ENCODE measurements around the gene FPR2. TPM values are rescaled to one million over a fixed set of nuclear protein-coding genes. Genes with fewer than 3 reads are reported as not detected.

The FPR2 gene
- total and polyA plus RNA-seq, 2 of the 13 experiments (the other 11 are each of a cell fraction or from before 2014, with no cell fraction given) = not detected

DNA sequence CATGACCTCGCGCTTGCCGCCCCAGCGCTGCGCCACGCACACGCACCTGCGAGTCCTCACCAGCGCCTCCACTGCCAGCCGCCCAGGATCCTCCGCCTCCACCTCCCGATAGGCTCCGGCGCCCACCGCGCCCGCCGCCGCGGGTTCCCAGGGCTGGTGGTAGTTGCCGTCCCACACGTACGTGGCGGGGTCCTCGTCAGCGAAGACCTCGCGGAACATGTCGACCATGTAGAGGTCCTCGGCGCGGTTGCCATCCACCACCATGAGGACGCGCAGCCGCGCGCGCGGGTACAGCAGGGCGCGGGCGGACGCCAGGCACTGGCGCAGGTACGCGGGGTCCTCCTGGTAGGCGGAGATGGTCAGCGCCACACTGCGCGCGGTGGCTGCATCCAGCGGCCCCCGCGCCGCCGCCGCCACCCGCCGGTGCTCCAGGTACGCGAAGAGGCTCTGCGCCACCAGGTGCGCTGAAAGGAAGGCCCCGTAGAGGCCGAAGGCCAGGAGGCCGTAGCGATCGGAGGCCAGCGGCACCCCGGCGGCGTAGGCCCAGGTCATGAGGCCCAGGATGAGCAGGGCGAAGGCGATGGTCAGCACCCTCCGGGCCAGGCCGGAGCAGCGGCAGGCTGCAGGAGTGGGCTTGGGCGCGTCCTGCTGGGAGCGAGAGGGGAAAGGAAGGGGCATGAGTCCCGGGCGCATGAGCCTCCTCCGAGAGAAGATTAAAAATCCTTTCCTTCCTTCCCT is 41.6 kb upstream of the FPR2 start:
- H2AFZ ChIP-seq (ENCODE audit: low read length) = no peak overlapping the region

More for the DNA sequence above, 41.6 kb upstream of the FPR2 start:
- DNase-seq (ENCODE audit: low spot score) (no peak), ATAC-seq (no peak), FAIRE-seq (no peak)
- WGBS (ENCODE audit: low lambda C conversion rate) = 89% methylated on average over 71 of the region's 83 CpGs
- Histone ChIP-seq H3K27ac (ENCODE audit: extremely low read length, insufficient read depth, low read length) (no peak overlapping the region), H4K20me1 (ENCODE audit: insufficient read depth, low read length) (no peaks in the 10 kb centered on the region), H3K4me1 (ENCODE audit: insufficient read depth, low read length) (no peaks in the 10 kb centered on the region), H3K27me3 (ENCODE audit: control insufficient read depth in 1 of 2, insufficient read depth in 2 of 2, low read length in 2 of 2) (peaks cover 0 to 17% of the 10 kb centered on the region in 2 experiments; a peak in 3 of 5 replicates), H3K9ac (ENCODE audit: insufficient read depth, low read depth, low read length) (no peak overlapping the region), H3K36me3 (replicated peaks in 1 of 2; ENCODE audit: control insufficient read depth in 1 of 2, insufficient read depth in 2 of 2, low read length in 2 of 2) (no peaks in the 10 kb centered on the region), H3K9me3 (ENCODE audit: low read length) (no peaks in the 10 kb centered on the region), H3K4me2 (ENCODE audit: low read depth, low read length) (no peak overlapping the region), H3K4me3 (replicated peaks in 1 of 3; ENCODE audit: insufficient read depth in 1 of 3, low read depth in 2 of 3, low read length in 3 of 3) (no peak overlapping the region), H3K79me2 (ENCODE audit: insufficient read depth, low read length) (no peaks in the 10 kb centered on the region)
- ChIA-PET POLR2A (no interaction called here), CTCF (ENCODE audit: low intra/inter-chr PET ratio, low total read pairs) (no interaction called here)
- BruUV-seq (replicated peaks) = no TSS peak
- intact Hi-C loops (cut with micrococcal nuclease; ENCODE audit: unreplicated experiment) (no loop called here), in situ Hi-C loops (cut with HindIII; ENCODE audit: extremely low pct_ligation_motif_present, low pct_unique_long_range_greater_than_20kb) (no loop called here)
- no peak for TF ChIP-seq ZBTB8A (CRISPR knock-in tag; IDR thresholded peaks at IDR 0.05; ENCODE audit: borderline replicate concordance, low read depth)
- TF ChIP-seq CEBPG (CRISPR knock-in tag; IDR thresholded peaks at IDR 0.05) = no peak
- TF ChIP-seq CEBPB (IDR thresholded peaks at IDR 0.05; ENCODE audit: borderline replicate concordance, low read depth, low read length) = no peak
- no peak for TF ChIP-seq BCL3 (CRISPR knock-in tag; IDR thresholded peaks at IDR 0.05)
- no peak for TF ChIP-seq ZNF34 (CRISPR knock-in tag; IDR thresholded peaks at IDR 0.05; ENCODE audit: borderline replicate concordance)
- TF ChIP-seq, protein P1, sequence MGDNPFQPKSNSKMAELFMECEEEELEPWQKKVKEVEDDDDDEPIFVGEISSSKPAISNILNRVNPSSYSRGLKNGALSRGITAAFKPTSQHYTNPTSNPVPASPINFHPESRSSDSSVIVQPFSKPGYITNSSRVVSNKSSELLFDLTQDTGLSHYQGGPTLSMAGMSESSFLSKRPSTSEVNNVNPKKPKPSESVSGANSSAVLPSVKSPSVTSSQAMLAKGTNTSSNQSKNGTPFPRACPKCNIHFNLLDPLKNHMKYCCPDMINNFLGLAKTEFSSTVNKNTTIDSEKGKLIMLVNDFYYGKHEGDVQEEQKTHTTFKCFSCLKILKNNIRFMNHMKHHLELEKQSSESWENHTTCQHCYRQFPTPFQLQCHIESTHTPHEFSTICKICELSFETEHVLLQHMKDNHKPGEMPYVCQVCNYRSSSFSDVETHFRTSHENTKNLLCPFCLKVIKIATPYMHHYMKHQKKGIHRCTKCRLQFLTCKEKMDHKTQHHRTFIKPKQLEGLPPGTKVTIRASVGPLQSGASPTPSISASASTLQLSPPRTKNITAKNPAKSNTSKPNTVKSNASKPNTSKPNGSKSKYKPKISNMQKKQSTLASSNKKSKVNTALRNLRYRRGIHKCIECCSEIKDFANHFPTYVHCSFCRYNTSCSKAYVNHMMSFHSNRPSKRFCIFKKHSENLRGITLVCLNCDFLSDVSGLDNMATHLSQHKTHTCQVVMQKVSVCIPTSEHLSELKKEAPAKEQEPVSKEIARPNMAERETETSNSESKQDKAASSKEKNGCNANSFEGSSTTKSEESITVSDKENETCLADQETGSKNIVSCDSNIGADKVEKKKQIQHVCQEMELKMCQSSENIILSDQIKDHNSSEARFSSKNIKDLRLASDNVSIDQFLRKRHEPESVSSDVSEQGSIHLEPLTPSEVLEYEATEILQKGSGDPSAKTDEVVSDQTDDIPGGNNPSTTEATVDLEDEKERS (CRISPR knock-in tag; IDR thresholded peaks at IDR 0.05) = no peak
- TF ChIP-seq DNMT1 (CRISPR knock-in tag; IDR thresholded peaks at IDR 0.05) = 0 out of 2 replicates have a peak, but pooled peaks have one; percentile 27
- TF ChIP-seq PAF1 (CRISPR knock-in tag; IDR thresholded peaks at IDR 0.05) = no peak

All from HepG2 (cell line).